WTC11 (cell line): ENCODE results near the gene RPL15. TPM values are rescaled to one million over a fixed set of nuclear protein-coding genes. Genes with fewer than 3 reads are reported as not detected.
A peak's percentile ranks its signal among the peaks of the same experiment; 100 is the strongest.

Source experiments
- ATAC-seq: fragments of 200-7000 bp; cut with Tn5 transposase; 2 replicates; pipeline ENCODE4 v1.10.0; 2021; ENCODE audit warnings: mild to moderate bottlenecking, moderate library complexity
- CTCF ChIA-PET: fragments of 300-600 bp; sonication (Branson Sonifier 250); formaldehyde crosslinking; loops from one replicate; lab custom pipeline; 2021; ENCODE audit warnings: antibody characterized with exemption; lab: Charles Lee
- POLR2A ChIA-PET: fragments of 350-600 bp; sonication (Branson Sonifier 250); formaldehyde crosslinking; loops from one replicate; lab custom pipeline; 2021; ENCODE audit warnings: antibody characterized with exemption; lab: Charles Lee
- DNase-seq: peaks from one replicate; pipeline ENCODE4 v3.0.0; 2021; ENCODE audit warnings: low spot score
- H3K27ac Mint-ChIP-seq: 2 replicates; pipeline ENCODE4 v1.8.0; 2021; ENCODE audit warnings: mixed read lengths
- H3K27me3 Mint-ChIP-seq: 2 replicates; pipeline ENCODE4 v1.8.0; 2021; ENCODE audit warnings: low read depth, mild to moderate bottlenecking, moderate library complexity, mixed read lengths
- H3K36me3 Mint-ChIP-seq: 2 replicates; pipeline ENCODE4 v1.8.0; 2021; ENCODE audit warnings: mixed read lengths
- H3K4me1 Mint-ChIP-seq: 2 replicates; pipeline ENCODE4 v1.8.0; 2022; ENCODE audit warnings: mixed read lengths
- H3K4me3 Mint-ChIP-seq: 2 replicates; pipeline ENCODE4 v1.8.0; 2021; ENCODE audit warnings: mild to moderate bottlenecking, moderate library complexity, mixed read lengths
- H3K9me3 Mint-ChIP-seq: 2 replicates; pipeline ENCODE4 v1.8.0; 2021; ENCODE audit warnings: mixed read lengths
- AR ChIP-seq: fragments of 250-450 bp; sonication (Bioruptor Pico); IDR thresholded peaks from 2 replicates; pipeline ENCODE4 v1.9.0; 2021; ENCODE audit warnings: mild to moderate bottlenecking
- ATF1 ChIP-seq: sonication (generic); formaldehyde crosslinking; IDR thresholded peaks from 2 replicates; pipeline ENCODE4 v1.8.1; 2023; ENCODE audit warnings: mild to moderate bottlenecking, moderate library complexity, missing genetic modification reagents
- CBFB ChIP-seq: sonication (generic); formaldehyde crosslinking; IDR thresholded peaks from 2 replicates; pipeline ENCODE4 v1.8.1; 2022; ENCODE audit warnings: mild to moderate bottlenecking, low read depth, missing genetic modification reagents
- E2F5 ChIP-seq: sonication (generic); formaldehyde crosslinking; IDR thresholded peaks from 2 replicates; pipeline ENCODE4 v1.8.1; 2022; ENCODE audit warnings: mild to moderate bottlenecking, moderate library complexity, missing genetic modification reagents
- FOXP4 ChIP-seq: sonication (generic); formaldehyde crosslinking; IDR thresholded peaks from 2 replicates; pipeline ENCODE4 v1.8.0; 2022; ENCODE audit warnings: mild to moderate bottlenecking, missing genetic modification reagents
- GABPB1 ChIP-seq: sonication (generic); formaldehyde crosslinking; IDR thresholded peaks from 2 replicates; pipeline ENCODE4 v1.8.1; 2023; ENCODE audit warnings: mild to moderate bottlenecking, missing genetic modification reagents
- KAT7 ChIP-seq: sonication (generic); formaldehyde crosslinking; IDR thresholded peaks from 2 replicates; pipeline ENCODE4 v1.8.1; 2023; ENCODE audit warnings: missing genetic modification reagents, mild to moderate bottlenecking, borderline replicate concordance
- ZNF396 ChIP-seq: fragments of 250-450 bp; sonication (Bioruptor Pico); IDR thresholded peaks from 2 replicates; pipeline ENCODE4 v1.8.0; 2021; ENCODE audit warnings: mild to moderate bottlenecking, moderate library complexity, borderline replicate concordance
- ZSCAN18 ChIP-seq: fragments of 250-450 bp; sonication (Bioruptor Pico); IDR thresholded peaks from 2 replicates; pipeline ENCODE4 v2.1.2; 2022; ENCODE audit warnings: mild to moderate bottlenecking, moderate library complexity
- total RNA-seq: library from RNA; stranded (reverse); gene quantifications from 3 replicates; pipeline ENCODE4 v1.2.3, GENCODE V29; 2021

The RPL15 gene
- total RNA-seq, 1 experiment from 2014 or later: 2,428 TPM

- TF ChIP-seq FOXP4 (CRISPR knock-in tag): no peak
- TF ChIP-seq CBFB: no peak
- no peak for TF ChIP-seq E2F5 (CRISPR knock-in tag)
- TF ChIP-seq ZNF396: no peak
- no peak for TF ChIP-seq ATF1 (CRISPR knock-in tag)
Observed at GRCh38 chr3:23913182-23913581, 3.8 kb upstream of the RPL15 start (continued).

- Mint-ChIP-seq H3K9me3 (no peaks in the 10 kb centered on the region), H3K36me3 (peaks cover 31% of the 10 kb centered on the region), H3K4me1 (peaks cover 34% of the 10 kb centered on the region), H3K27ac (no peak overlapping the region), H3K4me3 (no peak overlapping the region), H3K27me3 (peaks cover 6% of the 10 kb centered on the region; the same call in 1 of the 2 replicates)
- DNase-seq (no peak), ATAC-seq (no peak)
- ChIA-PET POLR2A (interaction anchor here (0.6 to 0.7 kb wide), 2 partner anchors 31 to 48 kb away, joined by 4 read pairs; no protein-coding TSS in a partner anchor), CTCF (no interaction called here)
- TF ChIP-seq GABPB1 (CRISPR knock-in tag) (0 out of 2 replicates have a peak, but pooled peaks have one; percentile 16), KAT7 (CRISPR knock-in tag) (no peak)
Observed at GRCh38 chr3:23913873-23914743, 2.8 kb upstream of the RPL15 start.

GRCh38 chr3:23915537-23916108 is 1.3 kb upstream of the RPL15 start:
- peaks cover 45% of the 10 kb centered on the region for H3K4me1 Mint-ChIP-seq

More at GRCh38 chr3:23915537-23916108, 1.3 kb upstream of the RPL15 start:
- DNase-seq: no peak
- POLR2A ChIA-PET: interaction anchor here (0.6 to 2.5 kb wide), 4 partner anchors 27 to 33 kb away, joined by 3 to 31 read pairs (median 10); partner anchors contain the start of gene NR1D2
- no peak for ATAC-seq
- H3K27me3 Mint-ChIP-seq: peaks cover 6% of the 10 kb centered on the region; the same call in 1 of the 2 replicates
- peaks cover 38% of the 10 kb centered on the region for H3K36me3 Mint-ChIP-seq
- peak overlapping the region; percentile 99 for H3K4me3 Mint-ChIP-seq
- CTCF ChIA-PET: interaction anchor here (1.3 to 2.2 kb wide), 2 partner anchors 13 to 27 kb away, joined by 3 to 8 read pairs; no protein-coding TSS in a partner anchor
- no peak for TF ChIP-seq AR (CRISPR knock-in tag)
- no peak for TF ChIP-seq ZSCAN18 (CRISPR knock-in tag)
- peak overlapping the region; percentile 16; the same call in 1 of the 2 replicates for H3K27ac Mint-ChIP-seq
- H3K9me3 Mint-ChIP-seq: no peaks in the 10 kb centered on the region
